Measurements from ENCODE around the gene SLC39A8.

GRCh38 chr4:102338405-102338804 is 6.9 kb downstream of the SLC39A8 start:
- no peak for TF ChIP-seq CTCF (IDR thresholded peaks at IDR 0.05)
- no peak for TF ChIP-seq USF2 (IDR thresholded peaks at IDR 0.05; ENCODE audit: borderline replicate concordance, low read depth, low read length)
- TF ChIP-seq EP300 (IDR thresholded peaks at IDR 0.05; ENCODE audit: borderline replicate concordance in 1 of 2, low read depth in 1 of 2, low read length in 1 of 2) = no peak
- no peak for TF ChIP-seq RCOR1 (IDR thresholded peaks at IDR 0.05; ENCODE audit: low read length)
- no peak for TF ChIP-seq POLR2AphosphoS5 (IDR thresholded peaks at IDR 0.05; ENCODE audit: low read depth, low read length)
- TF ChIP-seq SMC3 (IDR thresholded peaks at IDR 0.05; ENCODE audit: low read depth, low read length) = no peak
- TF ChIP-seq REST (IDR thresholded peaks at IDR 0.05; ENCODE audit: low read depth, low read length) = no peak
- no peak for TF ChIP-seq RFX5 (IDR thresholded peaks at IDR 0.05; ENCODE audit: low read length)
- no peak for TF ChIP-seq TAF1 (IDR thresholded peaks at IDR 0.05; ENCODE audit: borderline replicate concordance, low read depth, low read length)
- TF ChIP-seq GATA2 (CRISPR knock-in tag; IDR thresholded peaks at IDR 0.05) = no peak
- TF ChIP-seq TCF12 (IDR thresholded peaks at IDR 0.05) = no peak
